ENCODE measurements around the gene KDM5A.
"Not testable (repeated sequence)": the region's sequence is repeated elsewhere in the genome, so short reads cannot be mapped to it uniquely, and the experiment has no call there.

Gene KDM5A

GRCh38 chr12:237026-237815 is 151.9 kb downstream of the KDM5A start:
- no peak for DNase-seq

DNA sequence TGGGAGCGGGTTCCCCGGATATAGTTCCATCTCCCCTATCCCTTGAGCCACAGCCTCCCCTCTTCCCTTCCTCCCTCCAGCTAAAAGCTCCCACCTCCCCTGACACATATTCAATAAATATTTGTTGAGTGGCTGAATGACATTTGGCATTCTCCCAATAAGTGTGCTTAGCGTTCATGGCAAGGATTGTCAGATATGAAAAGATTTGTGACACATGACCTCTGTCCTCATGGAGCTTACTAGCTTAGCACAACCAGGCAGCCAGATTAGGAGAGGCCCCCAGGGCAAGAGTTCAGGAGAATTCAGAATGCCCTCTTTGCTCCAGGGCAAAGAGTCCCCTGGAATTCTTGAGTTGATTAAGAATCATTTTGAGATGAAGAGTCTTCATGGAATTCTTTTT is 152.7 kb downstream of the KDM5A start:
- DNase-seq: no peak

- not testable (repeated sequence) for DNase-seq
These were observed 153.2 kb downstream of the KDM5A start for GRCh38 chr12:235967-236366.

DNA sequence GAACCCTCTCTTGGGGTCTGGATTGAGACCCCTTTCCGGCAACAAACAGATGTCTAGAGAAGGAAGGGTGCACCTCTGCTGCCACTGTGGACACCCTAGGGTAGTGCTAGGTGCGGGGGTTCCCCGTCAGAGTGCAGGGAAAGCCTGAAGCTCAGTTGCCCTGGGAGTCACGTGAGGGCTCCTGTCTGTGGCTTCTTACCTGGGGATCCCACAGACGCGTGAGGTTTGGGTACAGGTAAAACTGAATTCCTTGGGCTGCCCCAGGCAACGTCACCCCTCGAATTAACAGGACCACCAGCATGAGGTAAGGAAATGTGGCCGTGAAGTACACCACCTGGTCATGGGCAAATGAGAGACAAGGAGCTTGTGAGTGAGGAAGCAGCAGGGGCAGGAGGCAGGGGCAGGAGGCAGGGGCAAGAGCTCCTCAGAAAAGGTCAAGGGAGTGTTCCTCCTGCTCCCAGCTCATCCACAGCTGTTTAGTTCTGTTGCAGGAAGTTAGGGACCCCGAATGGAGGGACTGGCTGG is 154.2 kb downstream of the KDM5A start:
- DNase-seq: no peak

GRCh38 chr12:234019-234418 is 155.1 kb downstream of the KDM5A start:
- DNase-seq: no peak

DNA sequence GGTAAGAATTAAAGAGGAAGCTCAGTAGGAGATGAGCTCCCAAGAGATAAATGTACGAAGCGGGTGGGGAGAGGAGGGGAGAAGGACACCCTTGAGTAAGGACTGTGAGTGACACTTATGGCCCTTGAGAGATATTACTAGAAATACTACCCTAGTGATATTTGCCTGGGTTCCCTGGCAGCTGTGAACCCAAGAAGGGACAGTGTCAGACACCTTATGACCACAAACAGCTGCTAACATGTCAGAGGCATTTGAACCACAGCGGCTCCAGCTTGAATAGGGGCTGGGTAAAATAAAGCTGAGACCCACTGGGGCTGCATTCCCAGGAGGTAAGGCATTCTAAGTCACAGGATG is 155.5 kb downstream of the KDM5A start:
- DNase-seq: peak; percentile 41

DNA sequence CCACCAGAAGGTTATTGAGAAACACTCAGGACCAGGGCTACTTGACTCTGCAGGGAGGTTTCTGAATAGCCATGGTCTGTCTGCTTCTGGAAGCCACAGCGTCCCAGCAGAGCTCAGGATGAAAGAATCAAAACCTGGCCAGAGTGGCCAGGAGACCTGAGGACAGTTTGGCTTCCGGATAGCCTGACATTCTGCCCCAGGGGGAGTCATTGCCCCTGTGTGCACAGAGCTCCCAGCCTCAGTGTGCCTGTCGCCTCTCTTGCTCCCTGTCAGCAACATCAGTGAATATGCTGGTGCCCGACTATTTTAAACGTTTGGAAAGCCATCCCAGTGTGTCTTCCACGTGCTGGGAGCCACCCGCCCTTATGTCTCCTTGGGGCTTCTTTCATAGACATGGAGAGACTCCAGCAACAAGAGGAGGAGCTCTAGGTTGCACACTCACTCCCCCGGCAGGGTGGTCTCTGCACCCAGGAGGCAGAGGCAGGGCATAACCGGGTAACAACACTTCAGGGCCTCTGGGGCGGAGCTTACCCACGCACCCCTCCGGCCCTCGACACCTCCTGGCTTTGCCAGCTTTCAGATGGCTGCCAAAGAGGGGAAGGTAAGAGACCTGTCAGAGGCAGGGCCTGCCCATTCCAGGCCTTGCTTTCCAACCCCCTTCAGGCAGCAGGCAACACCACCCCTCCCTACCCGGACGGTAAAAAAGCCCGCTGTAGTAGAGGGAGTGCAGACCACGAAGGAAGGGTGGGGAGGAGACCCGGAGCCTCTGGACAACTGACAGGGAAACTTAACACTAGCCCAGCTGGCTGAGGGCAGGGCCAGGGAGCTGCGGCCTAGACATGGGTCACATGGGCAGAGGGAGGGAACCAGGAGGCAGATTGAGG is 156.1 kb downstream of the KDM5A start:
- no peak for DNase-seq

GRCh38 chr12:230925-231671 is 158.0 kb downstream of the KDM5A start:
- no peak for DNase-seq
